K562 (cell line): Measurements from ENCODE around the gene CMIP. TPM values are rescaled to one million over a fixed set of nuclear protein-coding genes. Genes with fewer than 3 reads are reported as not detected.

ENCODE experiments used
- CREM ChIP-seq: IDR thresholded peaks from 2 replicates; pipeline ENCODE4 v1.6.1; 2014; ENCODE audit warnings: antibody characterized with exemption, low read depth
- HIVEP1 ChIP-seq: fragments of 250-450 bp; sonication (Bioruptor Pico); IDR thresholded peaks from 2 replicates; pipeline ENCODE4 v1.4.0; 2020; ENCODE audit warnings: mild to moderate bottlenecking
- ILF3 ChIP-seq: fragments of 450-650 bp; IDR thresholded peaks from 2 replicates; pipeline ENCODE4 v1.6.1; 2018; ENCODE audit warnings: antibody characterized with exemption, mild to moderate bottlenecking, moderate library complexity, borderline replicate concordance
- L3MBTL2 ChIP-seq: fragments of 450-650 bp; IDR thresholded peaks from 2 replicates; pipeline ENCODE4 v1.6.1; 2016; ENCODE audit warnings: mild to moderate bottlenecking, moderate library complexity
- MCM7 ChIP-seq, 2 experiments: fragments of 450-650 bp; IDR thresholded peaks; 2 replicates each; pipeline ENCODE4 v1.6.1; 2016 to 2018
- NFIC ChIP-seq: fragments of 450-650 bp; IDR thresholded peaks from 2 replicates; pipeline ENCODE4 v1.6.1; 2017; ENCODE audit warnings: mild to moderate bottlenecking, inconsistent platforms
- SRSF7 ChIP-seq: fragments of 200-400 bp; formaldehyde crosslinking; optimal IDR thresholded peaks from 2 replicates; pipeline ENCODE3; 2017; ENCODE audit warnings: mild to moderate bottlenecking, low read depth, low read length
- TFAP4 ChIP-seq: sonication (generic); formaldehyde crosslinking; IDR thresholded peaks from 2 replicates; pipeline ENCODE4 v1.8.0; 2022; ENCODE audit warnings: missing genetic modification reagents, mild to moderate bottlenecking, moderate library complexity, borderline replicate concordance
- YBX1 ChIP-seq: fragments of 450-650 bp; IDR thresholded peaks from 2 replicates; pipeline ENCODE4 v1.7.1; 2016; ENCODE audit warnings: mild to moderate bottlenecking
- ZNF253 ChIP-seq: fragments of 250-450 bp; sonication (Bioruptor Pico); conservative IDR thresholded peaks from 2 replicates; pipeline ENCODE4 v1.6.1; 2021; ENCODE audit warnings: mild to moderate bottlenecking
- ZNF318 ChIP-seq, 2 experiments: fragments of 450-650 bp; IDR thresholded peaks; 2 replicates each; pipeline ENCODE4 v1.6.1; 2016; ENCODE audit warnings: mild to moderate bottlenecking in 2 of 2, borderline replicate concordance in 1 of 2, low read depth in 1 of 2, moderate library complexity in 1 of 2
- ZNF76 ChIP-seq: fragments of 250-450 bp; sonication (Bioruptor Pico); IDR thresholded peaks from 2 replicates; pipeline ENCODE4 v1.4.0; 2020; ENCODE audit warnings: mild to moderate bottlenecking, moderate library complexity, borderline replicate concordance
- polyA plus RNA-seq, 8 experiments: library from polyadenylated mRNA; depleted of rRNA in 4 of 8; stranded (reverse) in 5 of 8; unstranded in 3 of 8; fragments of >200 nt; fragmentation: Nextera tagmentation in 2 of 8; fragmentation: Illumina TruSeq in 1 of 8; extraction: Ambion mirVana in 2 of 8; extraction: Trizol in 1 of 8; gene quantifications; 2 replicates each; pipeline versions ENCODE4 v1.2.1 to v1.2.3, GENCODE V29; 2011 to 2014; ENCODE audit warnings: inconsistent platforms in 1 of 8, missing spikeins in 1 of 8
- total RNA-seq, 7 experiments: library from RNA; depleted of rRNA in 6 of 7; stranded (reverse); fragments of >200 nt in 6 of 7; fragmentation: Illumina TruSeq in 2 of 7; extraction: Trizol in 2 of 7; gene quantifications; 2 replicates each; pipeline versions ENCODE4 v1.2.1 to v1.2.3, GENCODE V29; 2011 to 2021; ENCODE audit warnings: low replicate concordance in 1 of 7
- TF ChIP-seq, protein P1 (sequence below): sonication (generic); formaldehyde crosslinking; IDR thresholded peaks from 2 replicates; pipeline ENCODE4 v1.4.0; 2020; ENCODE audit warnings: mild to moderate bottlenecking, missing genetic modification reagents
- TF ChIP-seq, protein P2 (sequence below): IDR thresholded peaks from 2 replicates; pipeline ENCODE4 v1.6.1; 2011; ENCODE audit not compliant: insufficient read length; ENCODE audit errors: extremely low read depth
- TF ChIP-seq, protein P3 (sequence below): fragments of 250-450 bp; sonication (Bioruptor Pico); IDR thresholded peaks from 2 replicates; pipeline ENCODE4 v1.8.0; 2021; ENCODE audit warnings: borderline replicate concordance, mild to moderate bottlenecking, moderate library complexity; ENCODE audit not compliant: poor library complexity, severe bottlenecking

The CMIP gene
- total and polyA plus RNA-seq, 9 of the 15 experiments (the other 6 are each of a cell fraction or from before 2014, with no cell fraction given): 0.94 to 82.5 (median 10.3) TPM

DNA sequence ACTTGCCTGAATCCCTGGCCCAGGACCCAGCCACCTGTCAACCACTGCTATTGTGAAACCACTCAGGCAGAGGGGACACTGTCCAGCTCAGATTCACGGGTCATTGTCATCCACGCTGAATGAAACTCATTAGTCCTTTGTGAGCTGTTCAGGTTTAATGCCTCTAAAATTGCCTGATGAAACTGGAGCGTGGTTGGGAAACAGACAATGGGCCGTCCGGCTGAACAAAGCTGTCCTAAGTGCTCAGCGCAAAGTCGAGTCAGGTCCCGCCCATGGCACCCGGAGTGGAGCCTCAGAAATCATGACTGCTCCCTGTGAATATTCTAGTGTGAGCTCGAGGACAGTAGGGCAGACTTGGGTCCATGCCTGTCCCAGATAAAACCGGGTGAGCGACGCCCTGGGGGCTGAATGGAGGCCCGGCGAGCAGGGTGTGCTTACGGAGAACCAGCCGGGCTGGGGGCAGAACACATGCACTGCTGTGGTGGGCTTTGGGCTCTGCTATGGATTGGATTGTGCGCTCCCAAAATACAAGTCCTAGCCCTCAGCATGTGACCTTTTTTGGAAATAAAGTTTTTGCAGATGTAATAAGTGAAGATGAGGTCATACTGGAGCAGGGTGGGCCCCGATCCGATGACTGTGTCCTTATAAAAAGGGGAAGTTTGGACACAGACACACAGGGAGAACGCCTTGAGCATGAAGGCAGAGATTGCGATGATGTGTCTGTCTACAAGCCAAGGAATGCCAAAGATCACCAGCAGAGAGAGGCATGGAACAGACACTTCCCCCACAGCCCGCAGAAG lies 12.9 kb upstream of the CMIP start (continued):
- TF ChIP-seq, protein P1, sequence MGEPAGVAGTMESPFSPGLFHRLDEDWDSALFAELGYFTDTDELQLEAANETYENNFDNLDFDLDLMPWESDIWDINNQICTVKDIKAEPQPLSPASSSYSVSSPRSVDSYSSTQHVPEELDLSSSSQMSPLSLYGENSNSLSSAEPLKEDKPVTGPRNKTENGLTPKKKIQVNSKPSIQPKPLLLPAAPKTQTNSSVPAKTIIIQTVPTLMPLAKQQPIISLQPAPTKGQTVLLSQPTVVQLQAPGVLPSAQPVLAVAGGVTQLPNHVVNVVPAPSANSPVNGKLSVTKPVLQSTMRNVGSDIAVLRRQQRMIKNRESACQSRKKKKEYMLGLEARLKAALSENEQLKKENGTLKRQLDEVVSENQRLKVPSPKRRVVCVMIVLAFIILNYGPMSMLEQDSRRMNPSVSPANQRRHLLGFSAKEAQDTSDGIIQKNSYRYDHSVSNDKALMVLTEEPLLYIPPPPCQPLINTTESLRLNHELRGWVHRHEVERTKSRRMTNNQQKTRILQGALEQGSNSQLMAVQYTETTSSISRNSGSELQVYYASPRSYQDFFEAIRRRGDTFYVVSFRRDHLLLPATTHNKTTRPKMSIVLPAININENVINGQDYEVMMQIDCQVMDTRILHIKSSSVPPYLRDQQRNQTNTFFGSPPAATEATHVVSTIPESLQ (CRISPR knock-in tag): no peak
- TF ChIP-seq ZNF253: no peak
- no peak for TF ChIP-seq SRSF7
- no peak for TF ChIP-seq HIVEP1 (CRISPR knock-in tag)
- no peak for TF ChIP-seq ZNF76 (CRISPR knock-in tag)
- TF ChIP-seq MCM7 (IDR thresholded peaks at IDR 0.05): no peak
- no peak for TF ChIP-seq ZNF318 (IDR thresholded peaks at IDR 0.05; ENCODE audit: borderline replicate concordance in 1 of 2, low read depth in 1 of 2)
- TF ChIP-seq, protein P2, sequence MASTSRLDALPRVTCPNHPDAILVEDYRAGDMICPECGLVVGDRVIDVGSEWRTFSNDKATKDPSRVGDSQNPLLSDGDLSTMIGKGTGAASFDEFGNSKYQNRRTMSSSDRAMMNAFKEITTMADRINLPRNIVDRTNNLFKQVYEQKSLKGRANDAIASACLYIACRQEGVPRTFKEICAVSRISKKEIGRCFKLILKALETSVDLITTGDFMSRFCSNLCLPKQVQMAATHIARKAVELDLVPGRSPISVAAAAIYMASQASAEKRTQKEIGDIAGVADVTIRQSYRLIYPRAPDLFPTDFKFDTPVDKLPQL: no peak
- peak; percentile 79 for TF ChIP-seq CREM
- TF ChIP-seq, protein P3, sequence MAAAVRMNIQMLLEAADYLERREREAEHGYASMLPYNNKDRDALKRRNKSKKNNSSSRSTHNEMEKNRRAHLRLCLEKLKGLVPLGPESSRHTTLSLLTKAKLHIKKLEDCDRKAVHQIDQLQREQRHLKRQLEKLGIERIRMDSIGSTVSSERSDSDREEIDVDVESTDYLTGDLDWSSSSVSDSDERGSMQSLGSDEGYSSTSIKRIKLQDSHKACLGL (CRISPR knock-in tag): no peak
- TF ChIP-seq L3MBTL2: 0 out of 2 replicates have a peak, but pooled peaks have one; percentile 58
- TF ChIP-seq ILF3: no peak
- no peak for TF ChIP-seq YBX1
- TF ChIP-seq NFIC: no peak
- TF ChIP-seq TFAP4 (CRISPR knock-in tag): no peak
